ENCODE results near the gene TMEM217. TPM values are rescaled to one million over a fixed set of nuclear protein-coding genes. Genes with fewer than 3 reads are reported as not detected.

TMEM217 gene
- total RNA-seq, 1 donor from 2014 or later = not detected

GRCh38 chr6:37262446-37263026 lies 4.6 kb upstream of the TMEM217 start:
- H3K4me3 Mint-ChIP-seq (ENCODE audit: unreplicated experiment) = no peak overlapping the region
- no peak for DNase-seq
- peaks cover 5% of the 10 kb centered on the region for H3K4me1 Mint-ChIP-seq (ENCODE audit: low read depth, unreplicated experiment)

GRCh38 chr6:37261198-37261597 lies 3.3 kb upstream of the TMEM217 start:
- Mint-ChIP-seq H3K4me1 (ENCODE audit: low read depth, unreplicated experiment) (peaks cover 5% of the 10 kb centered on the region), H3K4me3 (ENCODE audit: unreplicated experiment) (no peak overlapping the region), H3K27me3 (ENCODE audit: unreplicated experiment) (peaks cover 4% of the 10 kb centered on the region), H3K9me3 (ENCODE audit: unreplicated experiment) (no peaks in the 10 kb centered on the region), H3K27ac (ENCODE audit: unreplicated experiment) (no peak overlapping the region), H3K36me3 (ENCODE audit: unreplicated experiment) (no peaks in the 10 kb centered on the region)
- DNase-seq = no peak
- TF ChIP-seq CTCF (IDR thresholded peaks at IDR 0.05; ENCODE audit: partially characterized antibody, unreplicated experiment) = no peak

More at GRCh38 chr6:37262446-37263026, 4.6 kb upstream of the TMEM217 start:
- Mint-ChIP-seq H3K27me3 (ENCODE audit: unreplicated experiment) (no peaks in the 10 kb centered on the region), H3K27ac (ENCODE audit: unreplicated experiment) (no peak overlapping the region), H3K36me3 (ENCODE audit: unreplicated experiment) (no peaks in the 10 kb centered on the region), H3K9me3 (ENCODE audit: unreplicated experiment) (no peaks in the 10 kb centered on the region)
- no peak for TF ChIP-seq CTCF (IDR thresholded peaks at IDR 0.05; ENCODE audit: partially characterized antibody, unreplicated experiment)

- Mint-ChIP-seq H3K4me3 (ENCODE audit: unreplicated experiment) (no peak overlapping the region), H3K9me3 (ENCODE audit: unreplicated experiment) (no peaks in the 10 kb centered on the region), H3K36me3 (ENCODE audit: unreplicated experiment) (no peaks in the 10 kb centered on the region), H3K4me1 (ENCODE audit: low read depth, unreplicated experiment) (peaks cover 5% of the 10 kb centered on the region), H3K27ac (ENCODE audit: unreplicated experiment) (no peak overlapping the region), H3K27me3 (ENCODE audit: unreplicated experiment) (peaks cover 4% of the 10 kb centered on the region)
- no peak for DNase-seq
- no peak for TF ChIP-seq CTCF (IDR thresholded peaks at IDR 0.05; ENCODE audit: partially characterized antibody, unreplicated experiment)
Observed at GRCh38 chr6:37260444-37260843, 2.5 kb upstream of the TMEM217 start.

GRCh38 chr6:37260040-37260439 lies 2.1 kb upstream of the TMEM217 start:
- Mint-ChIP-seq H3K9me3 (ENCODE audit: unreplicated experiment) (no peaks in the 10 kb centered on the region), H3K27ac (ENCODE audit: unreplicated experiment) (no peak overlapping the region), H3K36me3 (ENCODE audit: unreplicated experiment) (no peaks in the 10 kb centered on the region), H3K4me3 (ENCODE audit: unreplicated experiment) (no peak overlapping the region), H3K27me3 (ENCODE audit: unreplicated experiment) (peaks cover 4% of the 10 kb centered on the region), H3K4me1 (ENCODE audit: low read depth, unreplicated experiment) (peaks cover 5% of the 10 kb centered on the region)
- no peak for DNase-seq
- TF ChIP-seq CTCF (IDR thresholded peaks at IDR 0.05; ENCODE audit: partially characterized antibody, unreplicated experiment) = no peak

- DNase-seq = no peak
- no peaks in the 10 kb centered on the region for H3K9me3 Mint-ChIP-seq (ENCODE audit: unreplicated experiment)
- H3K27me3 Mint-ChIP-seq (ENCODE audit: unreplicated experiment) = peaks cover 4% of the 10 kb centered on the region
- H3K27ac Mint-ChIP-seq (ENCODE audit: unreplicated experiment) = no peak overlapping the region
- no peaks in the 10 kb centered on the region for H3K36me3 Mint-ChIP-seq (ENCODE audit: unreplicated experiment)
- H3K4me3 Mint-ChIP-seq (ENCODE audit: unreplicated experiment) = peak overlapping the region; percentile 35
- peaks cover 5% of the 10 kb centered on the region for H3K4me1 Mint-ChIP-seq (ENCODE audit: low read depth, unreplicated experiment)
- TF ChIP-seq CTCF (IDR thresholded peaks at IDR 0.05; ENCODE audit: partially characterized antibody, unreplicated experiment) = no peak
Observed at GRCh38 chr6:37259191-37259590, 1.2 kb upstream of the TMEM217 start.

Measured in glutamatergic neuron (in vitro differentiated cells).